Measurements from ENCODE around the gene SORBS1. TPM values are rescaled to one million over a fixed set of nuclear protein-coding genes. Genes with fewer than 3 reads are reported as not detected.
A peak's percentile ranks its signal among the peaks of the same experiment; 100 is the strongest.

Gene SORBS1
- total and polyA plus RNA-seq, 8 donors = 34.4 to 713 (median 168) TPM

GRCh38 chr10:95297402-95297801 is 263.8 kb downstream of the SORBS1 start:
- Histone ChIP-seq H3K27ac (no peak overlapping the region), H3K27me3 (no peaks in the 10 kb centered on the region), H3K36me3 (no peaks in the 10 kb centered on the region), H3K4me1 (peaks cover 12 to 18% (median 15%) of the 10 kb centered on the region in 4 donors), H3K9me3 (no peaks in the 10 kb centered on the region), H3K4me3 (no peak overlapping the region)
- 88 to 96% (median 96%) methylated on average over 3 of the region's 3 CpGs for WGBS, 5 donors
- intact Hi-C loops (cut with DNase I; ENCODE audit: low total_unique reads) = no loop called here
- TF ChIP-seq POLR2AphosphoS5 (IDR thresholded peaks at IDR 0.05) = no peak
- TF ChIP-seq CTCF (IDR thresholded peaks at IDR 0.05) = no peak
- TF ChIP-seq EP300 (IDR thresholded peaks at IDR 0.05) = no peak
- no peak for TF ChIP-seq POLR2A (IDR thresholded peaks at IDR 0.05)
- DNase-seq = no peak

DNA sequence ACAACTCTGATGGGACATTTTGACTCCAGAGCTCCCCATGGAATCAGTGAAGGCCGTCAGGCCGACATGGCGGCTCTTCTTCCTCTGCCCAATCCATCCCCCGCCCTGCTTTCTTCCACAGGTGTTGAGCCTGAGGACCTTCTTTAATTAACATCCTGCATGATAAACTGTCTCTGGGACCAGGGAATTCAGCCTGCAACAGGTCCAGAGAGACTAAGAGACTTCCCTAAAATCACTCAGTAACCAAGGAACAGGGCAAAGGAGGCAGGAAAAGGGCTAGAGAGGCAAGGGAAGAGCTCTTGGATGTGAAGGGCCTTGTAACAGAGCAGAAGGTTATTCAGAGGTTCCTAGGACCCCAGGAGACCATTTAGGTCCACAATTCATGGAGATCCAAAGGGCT is 264.4 kb downstream of the SORBS1 start:
- H3K27me3 ChIP-seq = no peaks in the 10 kb centered on the region
- no peaks in the 10 kb centered on the region for H3K9me3 ChIP-seq
- H3K4me1 ChIP-seq = peaks cover 12 to 18% (median 15%) of the 10 kb centered on the region in 4 donors
- H3K36me3 ChIP-seq = no peaks in the 10 kb centered on the region
- H3K4me3 ChIP-seq = no peak overlapping the region
- DNase-seq = no peak
- TF ChIP-seq EP300 (IDR thresholded peaks at IDR 0.05) (no peak), POLR2AphosphoS5 (IDR thresholded peaks at IDR 0.05) (no peak), CTCF (IDR thresholded peaks at IDR 0.05) (no peak), POLR2A (IDR thresholded peaks at IDR 0.05) (no peak)
- 95 to 100% (median 98%) methylated on average over 4 of the region's 4 CpGs for WGBS, 5 donors
- intact Hi-C loops (cut with DNase I; ENCODE audit: low total_unique reads) = no loop called here
- no peak overlapping the region for H3K27ac ChIP-seq

DNA sequence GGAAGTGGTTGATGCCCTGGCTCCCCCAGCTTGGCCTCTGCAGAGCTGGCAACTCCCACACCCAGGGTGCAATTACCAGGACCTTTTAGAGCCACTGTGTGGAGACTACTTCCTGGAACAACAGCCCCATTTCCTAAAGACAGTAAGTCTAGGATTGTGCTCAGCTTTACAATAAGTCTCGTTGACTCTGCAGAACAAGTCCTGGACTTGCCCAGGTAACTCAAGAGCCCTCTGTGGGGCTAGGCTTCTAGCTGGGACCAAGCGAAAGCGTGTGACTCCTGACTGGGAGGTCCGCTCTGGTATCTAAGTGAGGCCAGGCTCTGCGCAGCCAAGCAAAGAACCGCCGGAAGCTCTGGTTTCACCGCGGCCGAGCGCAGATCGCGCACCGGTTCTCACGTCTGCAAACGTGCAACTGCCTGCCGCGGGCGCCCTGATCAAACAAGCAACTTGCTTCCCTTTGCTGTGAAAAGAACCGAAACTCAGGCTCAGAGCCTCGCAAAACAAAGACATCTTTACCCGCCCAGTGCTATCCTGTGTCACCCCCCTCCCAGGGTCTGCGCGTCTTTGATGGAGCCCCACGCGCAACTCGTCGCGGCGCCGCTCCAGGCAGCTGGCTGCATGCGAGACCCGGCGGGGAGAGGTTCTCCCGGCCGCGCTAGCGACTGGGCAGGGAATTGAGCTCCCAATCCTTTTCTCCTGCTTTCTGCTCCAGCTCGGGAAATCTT is 266.0 kb downstream of the SORBS1 start:
- Histone ChIP-seq H3K4me1 (peaks cover 12 to 24% (median 20%) of the 10 kb centered on the region in 4 donors), H3K27me3 (peaks cover 0 to 6% (median 0%) of the 10 kb centered on the region in 3 donors), H3K9me3 (no peaks in the 10 kb centered on the region), H3K36me3 (no peaks in the 10 kb centered on the region), H3K4me3 (peak overlapping the region; percentile 36 to 50 (median 38)), H3K27ac (peak overlapping the region; percentile 22 to 81 (median 65))
- TF ChIP-seq POLR2A (IDR thresholded peaks at IDR 0.05) (no peak), POLR2AphosphoS5 (IDR thresholded peaks at IDR 0.05) (peak in 2 of 3 donors; percentile 36 to 49)
- DNase-seq = peak; percentile 69 to 88
- 2 to 12% (median 3%) methylated on average over 20 to 39 of the region's 39 CpGs for WGBS, 5 donors
- intact Hi-C loops (cut with DNase I; ENCODE audit: low total_unique reads) = no loop called here

GRCh38 chr10:95293631-95294030 is 267.5 kb downstream of the SORBS1 start:
- Histone ChIP-seq H3K27ac (no peak overlapping the region), H3K4me1 (peaks cover 12 to 38% (median 32%) of the 10 kb centered on the region in 4 donors), H3K9me3 (no peaks in the 10 kb centered on the region), H3K4me3 (no peak overlapping the region), H3K36me3 (no peaks in the 10 kb centered on the region), H3K27me3 (peaks cover 0 to 14% (median 0%) of the 10 kb centered on the region in 3 donors)
- intact Hi-C loops (cut with DNase I; ENCODE audit: low total_unique reads) = no loop called here
- DNase-seq = no peak
- WGBS, 5 donors = 80 to 90% (median 84%) methylated on average over 3 of the region's 3 CpGs
- TF ChIP-seq POLR2A (IDR thresholded peaks at IDR 0.05) (no peak), CTCF (IDR thresholded peaks at IDR 0.05) (no peak), POLR2AphosphoS5 (IDR thresholded peaks at IDR 0.05) (no peak), EP300 (IDR thresholded peaks at IDR 0.05) (no peak)
